Renal pelvis (tissue), 4 donors: Measurements from ENCODE around the gene TRDMT1. TPM values are rescaled to one million over a fixed set of nuclear protein-coding genes. Genes with fewer than 3 reads are reported as not detected.

Experiments used
- DNase-seq: peaks from one replicate; pipeline ENCODE4 v3.0.0-alpha.2; 2013
- polyA plus RNA-seq, 3 donors: library from polyadenylated mRNA; unstranded; fragments of 120-200 nt; gene quantifications; one replicate each; pipeline ENCODE4 v1.2.1, GENCODE V29; 2013; ENCODE audit not compliant: insufficient read length in 3 of 3

TRDMT1 gene
- polyA plus RNA-seq, 3 donors: 9.0 to 12.9 (median 10.9) TPM

- DNase-seq: no peak
Measured at GRCh38 chr10:17232276-17232960, 30.9 kb upstream of the TRDMT1 start.

- no peak for DNase-seq
Measured at GRCh38 chr10:17231788-17232187, 30.3 kb upstream of the TRDMT1 start.

GRCh38 chr10:17229967-17230682, 28.7 kb upstream of the TRDMT1 start:
- peak; percentile 82 for DNase-seq

GRCh38 chr10:17229717-17229966, 28.2 kb upstream of the TRDMT1 start:
- peak; percentile 28 for DNase-seq

- peak; percentile 88 for DNase-seq
Measured at GRCh38 chr10:17229016-17229716, 27.7 kb upstream of the TRDMT1 start.

GRCh38 chr10:17228091-17229015, 26.9 kb upstream of the TRDMT1 start, which contains the start of gene VIM:
TSS of gene VIM (plus strand) at chr10:17228241. CDS start at chr10:17229423, 1,182 bp downstream.
- DNase-seq: peak; percentile 82

GRCh38 chr10:17227367-17228090, 26.1 kb upstream of the TRDMT1 start:
- peak; percentile 54 for DNase-seq

- DNase-seq: no peak
Measured at GRCh38 chr10:17226891-17227303, 25.4 kb upstream of the TRDMT1 start.

GRCh38 chr10:17225808-17226207, 24.3 kb upstream of the TRDMT1 start:
- DNase-seq: no peak

- DNase-seq: no peak
Measured at GRCh38 chr10:17222329-17222728, 20.9 kb upstream of the TRDMT1 start.

- no peak for DNase-seq
Measured at GRCh38 chr10:17220652-17221100, 19.2 kb upstream of the TRDMT1 start.

- no peak for DNase-seq
Measured at GRCh38 chr10:17219024-17219423, 17.6 kb upstream of the TRDMT1 start.

GRCh38 chr10:17217631-17218232, 16.3 kb upstream of the TRDMT1 start:
- no peak for DNase-seq

GRCh38 chr10:17216901-17217395, 15.5 kb upstream of the TRDMT1 start:
- no peak for DNase-seq

GRCh38 chr10:17216217-17216900, 14.9 kb upstream of the TRDMT1 start:
- no peak for DNase-seq

GRCh38 chr10:17215782-17216122, 14.3 kb upstream of the TRDMT1 start:
- no peak for DNase-seq

GRCh38 chr10:17214971-17215781, 13.7 kb upstream of the TRDMT1 start:
- no peak for DNase-seq

GRCh38 chr10:17214526-17214925, 13.1 kb upstream of the TRDMT1 start:
- DNase-seq: no peak
